HG03135 (cell line): ENCODE measurements around the gene IGF2R.

Experiments
- ATAC-seq: cut with Tn5 transposase; IDR thresholded peaks from one replicate; pipeline ENCODE4 v1.9.1; 2021; ENCODE audit warnings: mild to moderate bottlenecking, moderate library complexity; ENCODE audit not compliant: unreplicated experiment

The IGF2R gene

DNA sequence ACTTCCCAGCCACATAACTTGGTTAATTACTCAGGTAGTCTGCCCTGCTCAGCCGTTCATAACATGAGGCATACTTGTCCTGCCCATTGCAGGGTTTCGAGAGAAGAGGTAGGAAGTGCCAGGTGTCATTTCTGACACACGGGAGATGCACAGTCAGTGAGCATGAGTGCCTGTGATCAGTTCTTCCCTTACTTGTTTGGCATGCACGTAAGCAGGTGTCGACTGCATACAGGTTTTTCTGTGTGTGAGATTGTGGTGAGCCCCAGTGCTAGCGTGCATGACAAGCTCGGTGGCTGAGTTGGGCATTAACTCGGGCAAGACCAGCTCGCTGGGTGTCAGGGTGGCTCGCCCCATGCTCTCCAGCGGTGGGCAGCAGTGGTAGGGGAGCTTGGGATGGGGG lies 101.5 kb downstream of the IGF2R start:
- ATAC-seq: peak; percentile 53

DNA sequence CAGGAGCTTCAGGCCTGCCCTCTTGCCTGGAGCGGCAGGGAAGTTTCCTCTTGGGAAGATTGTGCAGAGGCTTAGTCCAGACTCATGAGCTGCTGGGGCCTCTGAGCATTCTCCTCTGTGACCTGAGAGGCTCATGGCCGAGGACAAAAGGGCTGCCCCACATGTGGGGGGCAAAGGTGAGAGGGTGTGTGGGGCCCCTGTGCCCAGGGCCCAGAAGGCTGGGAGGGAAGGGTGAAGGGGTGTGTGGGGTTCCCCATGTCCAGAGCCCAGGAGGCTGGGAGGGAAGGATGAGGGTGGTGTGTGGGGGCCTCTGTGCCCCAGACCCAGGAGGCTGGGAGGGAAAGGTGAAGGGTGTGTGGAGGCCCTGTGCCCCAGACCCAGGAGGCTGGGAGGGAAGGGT lies 101.9 kb downstream of the IGF2R start:
- ATAC-seq: no peak

DNA sequence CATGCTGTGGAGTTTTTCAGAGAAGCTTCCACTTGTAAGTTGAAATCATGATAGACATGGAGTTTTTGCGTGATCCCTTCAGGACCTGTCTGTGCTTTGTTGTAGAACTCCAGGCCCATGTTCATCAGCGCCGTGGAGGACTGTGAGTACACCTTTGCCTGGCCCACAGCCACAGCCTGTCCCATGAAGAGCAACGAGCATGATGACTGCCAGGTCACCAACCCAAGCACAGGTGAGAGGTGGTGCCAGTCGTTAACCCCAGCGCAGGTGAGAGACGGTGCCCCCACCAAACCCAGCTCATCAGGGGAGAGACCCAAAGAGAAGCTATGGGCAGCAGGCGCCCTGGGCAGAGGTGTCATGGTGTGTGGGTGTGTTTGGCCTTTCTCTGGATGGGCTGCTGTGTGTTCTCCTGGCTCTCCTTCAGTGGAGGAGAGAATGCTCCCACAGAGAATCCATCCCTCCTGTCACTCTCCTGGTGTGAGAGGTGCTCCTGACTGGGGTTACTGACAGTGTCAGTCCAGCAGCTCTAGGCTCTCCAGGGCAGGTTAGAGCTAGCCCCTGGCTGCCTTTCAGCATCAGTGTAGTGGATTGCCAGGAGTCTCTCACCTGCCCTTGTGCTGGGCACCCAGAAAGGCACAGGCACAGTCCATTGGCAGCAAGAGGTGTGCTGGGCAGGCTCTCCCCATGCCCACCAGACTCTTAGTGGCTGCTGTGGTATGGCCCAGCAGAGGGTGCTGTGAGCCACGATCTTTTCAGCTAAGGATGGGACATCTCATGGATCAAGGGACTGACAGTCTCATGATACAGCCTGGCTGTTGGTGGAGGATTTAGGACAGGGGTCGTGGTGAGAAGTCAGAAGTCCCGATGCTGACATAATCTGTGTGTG lies 103.2 kb downstream of the IGF2R start:
- no peak for ATAC-seq

DNA sequence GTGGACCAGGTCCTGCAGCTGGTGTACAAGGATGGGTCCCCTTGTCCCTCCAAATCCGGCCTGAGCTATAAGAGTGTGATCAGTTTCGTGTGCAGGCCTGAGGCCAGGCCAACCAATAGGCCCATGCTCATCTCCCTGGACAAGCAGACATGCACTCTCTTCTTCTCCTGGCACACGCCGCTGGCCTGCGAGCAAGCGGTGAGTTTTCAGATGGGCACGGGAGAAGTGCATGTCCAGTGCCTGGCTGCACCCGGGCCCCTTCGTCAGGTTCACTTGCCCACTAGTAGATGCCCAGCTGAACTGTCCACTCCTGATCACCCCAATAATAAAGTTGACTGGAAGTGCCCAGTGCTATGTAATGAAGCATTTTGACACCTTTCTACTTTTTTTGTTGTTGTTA lies 104.4 kb downstream of the IGF2R start:
- ATAC-seq: no peak

DNA sequence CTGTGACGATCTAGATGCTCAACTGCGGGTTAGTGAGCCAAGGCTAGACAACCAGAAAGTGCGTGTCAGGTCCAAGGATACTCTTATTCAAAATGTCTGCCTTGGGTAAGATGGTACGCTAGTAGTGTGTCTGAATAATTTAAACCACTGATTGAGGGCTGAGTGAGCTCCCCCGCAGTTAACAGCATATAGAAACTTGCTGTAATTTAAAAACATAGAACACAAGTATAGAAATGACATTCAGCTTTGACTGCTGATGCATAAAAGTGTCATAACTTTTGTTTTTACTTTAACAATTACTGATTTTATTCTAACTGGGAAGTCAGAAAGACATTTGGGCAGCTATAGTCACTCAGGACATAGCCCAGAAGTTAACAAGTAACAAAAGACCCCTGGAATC lies 107.1 kb downstream of the IGF2R start:
- ATAC-seq: no peak

DNA sequence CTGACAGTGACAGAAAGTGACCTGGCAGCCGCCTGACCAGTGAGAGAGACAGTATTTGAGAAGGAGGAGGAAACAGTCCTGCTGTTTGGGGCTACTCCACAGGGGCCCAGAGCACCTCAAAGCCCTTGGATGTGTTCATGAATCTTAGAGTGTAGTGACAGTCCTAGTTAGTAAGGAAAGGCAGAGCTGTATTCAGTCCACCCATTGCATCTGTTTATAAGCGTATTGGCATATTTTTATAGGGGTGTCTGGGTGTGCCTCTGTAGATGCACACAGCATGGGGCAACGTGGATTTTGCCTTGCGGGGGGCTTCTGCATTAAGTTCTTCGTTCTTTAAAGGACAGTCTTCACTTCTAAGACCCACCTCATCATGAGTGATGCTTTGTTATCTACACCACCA lies 108.1 kb downstream of the IGF2R start:
- ATAC-seq: no peak

DNA sequence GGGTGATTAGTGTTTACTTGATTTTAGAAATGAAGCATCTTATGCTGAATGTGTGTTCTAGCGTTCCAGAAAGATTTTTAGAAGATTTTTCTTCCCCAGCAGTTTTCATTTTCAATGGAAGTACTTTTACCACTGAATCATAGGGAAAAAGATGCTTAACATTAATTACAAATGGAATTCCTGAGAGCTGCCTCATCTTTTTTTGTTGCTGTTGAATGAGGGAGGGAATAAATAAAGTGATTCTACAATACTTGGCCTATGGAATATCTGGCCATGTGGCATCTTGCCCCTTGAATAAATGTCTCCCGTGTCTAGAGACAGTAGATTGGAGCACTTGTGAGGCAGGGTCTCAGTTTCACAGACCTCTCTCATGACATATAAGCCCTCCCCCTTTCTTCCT lies 108.6 kb downstream of the IGF2R start:
- ATAC-seq: no peak

DNA sequence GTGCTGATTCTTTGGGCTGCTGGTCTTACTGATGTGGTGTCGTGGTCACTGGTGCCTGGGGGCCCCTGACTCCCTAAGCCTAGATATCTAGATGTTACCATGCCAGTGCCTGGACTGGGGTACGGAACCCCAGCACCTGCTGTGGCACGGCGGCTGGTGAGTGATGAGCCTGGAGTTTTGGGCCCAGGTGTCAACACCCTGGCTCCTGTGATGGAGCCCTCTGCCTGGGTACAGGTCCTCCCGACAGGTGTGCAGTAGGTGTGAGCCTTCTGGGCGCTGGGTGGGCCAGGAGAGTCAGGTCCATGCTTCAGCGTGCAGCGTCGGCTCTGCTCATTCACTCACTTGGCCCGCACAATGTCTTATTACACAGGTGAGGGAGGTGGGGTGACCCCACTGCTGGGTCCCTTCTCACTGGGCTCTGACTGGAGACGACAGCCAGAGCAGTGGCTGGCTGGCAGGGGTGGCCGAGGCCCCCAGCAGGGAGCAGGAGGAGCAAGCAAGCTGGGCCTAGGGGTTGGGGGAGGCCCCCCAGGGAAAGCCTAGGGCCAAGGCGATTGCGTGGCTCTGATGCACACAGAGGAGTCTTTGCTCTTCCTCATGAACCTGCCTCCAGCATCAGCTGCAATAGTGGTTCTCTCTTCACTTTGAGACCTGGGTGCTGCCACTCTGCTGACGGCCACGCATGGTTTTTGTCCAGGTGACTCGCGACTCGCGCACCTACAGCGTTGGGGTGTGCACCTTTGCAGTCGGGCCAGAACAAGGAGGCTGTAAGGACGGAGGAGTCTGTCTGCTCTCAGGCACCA lies 110.2 kb downstream of the IGF2R start:
- no peak for ATAC-seq

DNA sequence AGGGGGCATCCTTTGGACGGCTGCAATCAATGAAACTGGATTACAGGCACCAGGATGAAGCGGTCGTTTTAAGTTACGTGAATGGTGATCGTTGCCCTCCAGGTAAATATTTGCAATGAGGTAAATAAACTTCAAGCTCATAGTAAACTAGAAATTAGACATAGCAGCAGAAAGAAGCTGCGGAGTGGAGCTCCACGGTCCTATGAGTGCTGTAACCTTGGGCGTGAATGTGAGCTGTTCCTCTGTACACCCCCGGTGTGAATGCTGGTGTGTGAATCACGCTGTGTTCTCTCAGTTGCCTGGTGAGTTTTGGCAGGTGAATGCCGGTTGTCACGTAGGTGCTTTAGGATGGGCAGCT lies 110.8 kb downstream of the IGF2R start:
- ATAC-seq: no peak

DNA sequence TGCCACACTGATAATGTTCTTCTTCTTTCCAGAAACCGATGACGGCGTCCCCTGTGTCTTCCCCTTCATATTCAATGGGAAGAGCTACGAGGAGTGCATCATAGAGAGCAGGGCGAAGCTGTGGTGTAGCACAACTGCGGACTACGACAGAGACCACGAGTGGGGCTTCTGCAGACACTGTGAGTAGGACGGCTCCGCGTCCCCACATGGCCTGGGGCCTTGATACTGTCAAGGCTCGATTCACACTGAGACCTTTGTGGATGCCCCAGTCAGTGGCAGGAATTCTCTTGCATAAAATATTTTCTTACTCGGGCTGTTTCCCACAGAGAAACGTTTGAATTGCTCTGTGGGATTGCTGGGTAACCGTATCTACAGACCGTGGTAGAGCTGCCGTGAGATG lies 111.2 kb downstream of the IGF2R start:
- no peak for ATAC-seq

DNA sequence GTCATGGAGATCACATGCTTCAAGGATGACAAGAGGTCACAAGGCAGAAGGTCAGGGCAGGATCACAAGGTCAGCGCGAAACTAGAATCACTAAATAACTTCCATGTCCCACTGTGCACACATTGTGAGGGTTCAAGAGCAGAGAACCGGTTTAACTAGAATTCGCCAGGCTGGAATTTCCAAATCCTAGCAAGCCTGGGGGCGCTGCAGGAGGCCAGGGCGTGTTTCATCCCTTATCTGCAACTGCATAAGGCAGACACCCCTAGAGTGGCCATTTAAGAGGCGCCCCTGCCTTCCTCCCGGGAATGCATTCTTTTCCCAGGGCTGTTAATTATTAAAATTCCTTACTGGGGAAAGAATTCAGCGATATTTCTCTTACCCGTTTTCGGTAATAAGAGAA lies 112.5 kb downstream of the IGF2R start:
- no peak for ATAC-seq

DNA sequence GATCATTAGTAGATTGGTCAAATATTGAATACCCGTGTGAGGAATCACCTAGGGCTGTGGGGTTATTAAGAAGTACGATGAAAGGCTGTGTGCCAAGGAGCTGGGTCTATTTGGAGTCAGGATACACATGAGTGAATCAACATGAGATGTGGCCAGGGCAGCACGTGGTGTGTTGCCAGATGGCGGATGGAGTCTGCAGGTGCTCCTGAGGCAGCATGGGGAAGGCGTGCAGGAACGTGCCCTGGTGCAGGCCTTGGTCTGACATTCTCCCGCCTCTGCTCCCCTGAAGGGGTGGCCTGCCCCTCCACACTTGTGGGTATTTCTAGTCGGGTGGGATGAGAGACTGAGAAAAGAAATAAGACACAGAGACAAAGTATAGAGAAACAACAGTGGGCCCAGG lies 113.7 kb downstream of the IGF2R start:
- no peak for ATAC-seq

DNA sequence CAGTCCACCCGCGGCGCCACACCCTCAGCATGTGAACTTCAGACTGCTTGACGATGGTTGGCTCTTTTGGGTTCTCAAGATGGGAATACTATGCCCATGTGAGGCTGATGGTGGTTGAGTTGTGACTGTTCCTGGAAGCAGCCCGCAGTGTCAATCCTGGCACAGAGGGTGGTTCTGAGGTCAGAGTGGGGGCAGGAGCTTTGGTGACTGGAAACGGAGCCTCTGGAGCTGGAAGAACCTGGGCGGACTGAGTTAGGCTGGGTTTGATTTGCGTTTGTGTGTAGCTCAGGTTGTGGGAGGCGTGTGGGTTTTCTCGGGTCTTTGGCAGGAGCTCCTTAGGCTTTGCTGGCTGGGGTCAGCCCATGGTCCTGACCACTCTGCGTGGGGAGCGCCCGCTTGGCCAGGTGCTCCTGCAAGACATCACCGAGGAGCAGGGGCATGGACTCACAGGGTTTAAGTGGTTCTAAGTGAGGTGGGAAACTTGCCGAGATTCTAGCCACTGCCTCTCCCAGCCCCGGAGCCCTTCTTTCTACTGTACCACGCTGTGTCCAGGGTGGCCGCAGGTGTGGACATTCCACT lies 115.4 kb downstream of the IGF2R start:
- ATAC-seq: no peak

DNA sequence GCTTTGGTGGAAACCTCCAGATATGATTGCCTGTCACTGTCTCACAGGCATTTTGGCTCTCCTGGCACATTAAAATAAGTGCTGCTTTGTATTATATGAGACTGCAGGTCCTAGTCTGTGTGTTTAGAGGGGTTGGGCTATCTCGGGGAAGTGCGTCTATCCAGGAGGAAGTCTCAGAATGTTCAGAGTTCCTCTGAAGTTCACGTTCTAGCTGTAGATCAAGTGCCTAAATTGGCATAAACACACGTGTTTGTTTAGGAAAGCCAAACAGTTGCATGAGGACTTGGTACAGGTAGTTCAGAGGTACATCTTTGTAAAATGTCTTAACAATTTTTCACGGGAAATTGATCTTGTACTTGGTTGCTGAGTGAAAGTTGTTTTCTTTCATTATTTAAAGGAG lies 116.3 kb downstream of the IGF2R start:
- ATAC-seq: no peak

DNA sequence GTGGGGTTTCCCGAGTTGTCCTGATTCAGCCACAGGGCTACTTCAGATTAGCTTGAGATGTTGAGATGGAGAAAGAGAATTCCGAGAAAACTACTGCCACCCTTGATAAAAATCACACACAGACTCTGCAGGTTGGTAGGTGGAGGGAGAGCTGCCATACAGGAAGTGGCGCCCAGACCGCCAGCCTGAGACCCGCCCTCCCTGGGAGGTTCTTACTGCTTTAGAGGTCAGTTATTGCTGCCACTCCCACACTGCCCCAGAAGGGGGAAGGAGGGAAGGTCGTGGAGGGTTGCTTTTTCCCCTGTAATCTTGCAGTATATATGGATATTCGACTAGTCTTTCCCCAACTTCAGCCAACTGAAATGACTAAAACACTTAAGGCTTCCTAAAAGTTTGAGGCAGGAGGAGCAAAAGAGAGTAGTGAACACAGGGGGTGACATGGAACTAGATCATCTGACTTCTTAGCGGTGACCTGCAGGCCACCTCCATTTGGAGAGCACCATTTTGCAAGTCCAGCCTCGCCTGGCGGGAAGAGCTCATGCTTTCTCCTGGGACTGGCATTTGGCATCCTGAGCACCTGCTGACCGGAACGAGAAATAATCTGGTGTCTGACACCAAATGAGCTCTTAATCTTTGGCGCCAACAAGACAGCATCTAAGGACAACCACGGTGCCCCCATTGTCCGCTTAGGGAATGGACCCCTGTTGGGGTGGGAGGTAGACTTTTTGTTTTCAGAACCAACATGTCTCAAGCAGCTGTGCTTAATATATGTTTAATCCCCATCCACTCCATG lies 117.0 kb downstream of the IGF2R start:
- no peak for ATAC-seq

DNA sequence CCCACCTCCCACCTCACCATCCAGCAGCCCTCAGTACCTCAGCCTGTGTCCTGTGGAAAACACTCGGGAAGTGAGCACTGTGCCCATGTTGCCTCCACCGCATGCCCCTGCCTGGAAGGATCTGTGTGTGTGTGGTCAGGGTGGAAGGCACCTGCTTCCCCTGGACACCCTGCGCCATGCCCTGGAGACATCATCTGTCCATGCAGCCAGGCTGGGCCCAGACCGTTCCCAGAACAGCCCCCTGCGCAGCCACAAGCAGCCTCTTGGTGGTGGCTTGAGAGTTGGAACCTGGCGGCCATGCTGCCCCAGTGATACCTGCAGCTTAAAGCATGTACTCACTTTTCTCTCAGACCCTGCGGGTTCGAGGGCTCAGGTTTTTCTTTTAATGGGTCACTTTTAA lies 117.9 kb downstream of the IGF2R start:
- no peak for ATAC-seq

DNA sequence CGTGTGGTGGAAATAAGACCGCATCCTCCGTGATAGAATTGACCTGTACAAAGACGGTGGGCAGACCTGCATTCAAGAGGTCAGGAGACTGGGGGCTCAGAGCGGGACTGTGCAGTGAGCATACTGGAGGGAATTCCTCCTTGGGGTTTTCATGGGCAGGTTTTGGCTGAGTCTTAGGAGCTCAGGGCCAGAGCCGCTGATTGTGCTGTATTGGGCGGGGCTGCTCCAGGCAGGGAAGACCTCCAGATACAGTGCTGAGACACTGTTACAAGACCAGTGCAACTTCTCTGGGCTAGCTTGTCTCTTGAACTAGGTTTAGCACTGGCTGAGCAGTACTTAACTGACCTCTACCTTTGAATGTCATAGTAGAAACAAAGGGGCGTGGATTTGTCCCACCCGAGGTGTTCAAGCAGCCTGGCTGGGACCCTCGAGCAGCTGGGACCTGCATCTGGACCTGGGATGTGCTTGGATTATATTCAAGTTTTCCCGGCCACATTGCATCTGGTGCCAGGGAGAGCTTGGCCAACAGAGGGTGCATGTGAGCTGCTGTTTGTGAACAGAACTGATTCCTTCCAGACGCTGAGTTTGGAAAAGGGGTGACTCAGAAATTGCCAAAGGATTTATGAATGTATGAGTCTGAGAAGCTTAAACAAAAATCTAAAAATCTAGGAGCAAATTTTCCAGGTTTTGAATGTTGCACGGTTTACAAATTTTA lies 119.3 kb downstream of the IGF2R start:
- ATAC-seq: no peak

DNA sequence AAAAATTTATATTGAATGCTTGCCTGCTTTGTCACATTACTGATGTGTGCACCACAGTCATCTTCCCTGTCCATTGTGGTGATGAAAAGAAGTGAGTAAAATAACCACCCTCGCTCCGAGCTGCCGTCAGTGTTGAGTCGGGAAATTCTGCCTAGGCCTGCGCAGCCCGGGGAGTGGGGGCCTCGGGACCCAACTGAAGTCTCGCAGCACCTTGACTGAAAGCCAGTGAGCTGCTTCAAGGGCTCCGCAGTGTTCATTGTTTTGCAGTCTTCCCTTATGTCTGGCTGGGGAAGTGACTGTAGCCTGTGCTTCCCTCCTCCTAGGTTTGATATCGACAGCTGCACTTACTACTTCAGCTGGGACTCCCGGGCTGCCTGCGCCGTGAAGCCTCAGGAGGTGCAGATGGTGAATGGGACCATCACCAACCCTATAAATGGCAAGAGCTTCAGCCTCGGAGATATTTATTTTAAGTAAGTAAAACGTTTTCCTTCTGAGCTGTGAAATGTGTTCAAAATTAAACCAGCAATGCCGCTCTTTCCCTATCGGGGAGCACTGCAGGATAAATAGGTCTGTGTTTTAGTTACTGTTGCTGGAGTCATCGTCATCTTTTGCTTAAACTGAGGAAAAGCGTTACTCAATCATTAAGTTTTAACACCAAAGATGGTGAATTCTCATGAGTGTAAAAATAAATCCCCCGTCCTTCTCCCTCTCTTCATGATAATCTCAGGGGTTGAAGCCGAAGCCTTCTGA lies 120.1 kb downstream of the IGF2R start:
- ATAC-seq: no peak

DNA sequence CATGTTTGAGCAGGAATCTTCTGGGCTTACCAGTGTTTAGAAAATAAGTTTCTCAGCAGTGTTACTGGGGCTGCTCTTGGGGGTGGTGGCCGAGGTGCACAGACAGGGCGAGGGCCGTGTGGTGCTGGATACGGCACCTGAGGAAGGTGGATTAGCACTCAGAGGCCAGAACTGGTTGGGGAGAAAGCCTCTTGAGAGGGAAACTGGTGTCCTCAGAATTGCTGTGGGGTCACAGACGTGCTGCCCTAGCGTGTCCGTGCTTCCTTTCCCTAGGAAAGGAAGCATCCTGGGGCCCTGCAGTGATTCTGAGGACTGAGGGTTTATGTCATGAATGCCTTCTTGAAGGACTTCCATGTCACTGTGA lies 120.6 kb downstream of the IGF2R start:
- ATAC-seq: no peak
